Measurements from ENCODE around the gene GSAP. TPM values are rescaled to one million over a fixed set of nuclear protein-coding genes. Genes with fewer than 3 reads are reported as not detected.
A peak's percentile ranks its signal among the peaks of the same experiment; 100 is the strongest.

Gene GSAP
- total RNA-seq, 2 experiments from 2014 or later: 1.1 to 1.5 TPM

GRCh38 chr7:77399816-77400215, 16.3 kb downstream of the GSAP start:
- H3K27me3 Mint-ChIP-seq (ENCODE audit: low read depth): no peaks in the 10 kb centered on the region
- H3K36me3 Mint-ChIP-seq (ENCODE audit: low read depth): peaks cover 7% of the 10 kb centered on the region
- intact Hi-C loops (cut with micrococcal nuclease): no loop called here
- no peaks in the 10 kb centered on the region for H3K9me3 Mint-ChIP-seq
- CTCF ChIA-PET: no interaction called here
- peaks cover 9% of the 10 kb centered on the region for H3K4me1 Mint-ChIP-seq (ENCODE audit: low read depth)
- no peak overlapping the region for H3K27ac Mint-ChIP-seq
- no peak overlapping the region for H3K4me3 Mint-ChIP-seq
- no peak for DNase-seq

GRCh38 chr7:77396894-77397547, 19.1 kb downstream of the GSAP start:
- CTCF ChIA-PET: no interaction called here
- Mint-ChIP-seq H3K4me3 (no peak overlapping the region), H3K36me3 (ENCODE audit: low read depth) (peaks cover 7% of the 10 kb centered on the region), H3K27me3 (ENCODE audit: low read depth) (no peaks in the 10 kb centered on the region), H3K4me1 (ENCODE audit: low read depth) (peaks cover 34% of the 10 kb centered on the region), H3K9me3 (no peaks in the 10 kb centered on the region), H3K27ac (no peak overlapping the region)
- no peak for DNase-seq
- intact Hi-C loops (cut with micrococcal nuclease): no loop called here

GRCh38 chr7:77395626-77396025, 20.5 kb downstream of the GSAP start:
- intact Hi-C loops (cut with micrococcal nuclease): no loop called here
- Mint-ChIP-seq H3K9me3 (no peaks in the 10 kb centered on the region), H3K27me3 (ENCODE audit: low read depth) (no peaks in the 10 kb centered on the region), H3K4me1 (ENCODE audit: low read depth) (peaks cover 37% of the 10 kb centered on the region), H3K36me3 (ENCODE audit: low read depth) (peaks cover 7% of the 10 kb centered on the region), H3K27ac (no peak overlapping the region), H3K4me3 (no peak overlapping the region)
- CTCF ChIA-PET: no interaction called here
- no peak for DNase-seq

- Mint-ChIP-seq H3K27me3 (ENCODE audit: low read depth) (no peaks in the 10 kb centered on the region), H3K27ac (no peak overlapping the region), H3K9me3 (no peaks in the 10 kb centered on the region), H3K4me1 (ENCODE audit: low read depth) (peaks cover 37% of the 10 kb centered on the region), H3K36me3 (ENCODE audit: low read depth) (peaks cover 9% of the 10 kb centered on the region), H3K4me3 (no peak overlapping the region)
- intact Hi-C loops (cut with micrococcal nuclease): loop anchor here (1.0 kb wide), 10 partner anchors 11 to 404 kb away; partner anchors contain the start of genes PHTF2, RSBN1L and TMEM60
- CTCF ChIA-PET: no interaction called here
- DNase-seq: no peak
These were observed 22.2 kb downstream of the GSAP start for GRCh38 chr7:77393954-77394353.

- peaks cover 9% of the 10 kb centered on the region for H3K36me3 Mint-ChIP-seq (ENCODE audit: low read depth)
These were observed 22.9 kb downstream of the GSAP start for GRCh38 chr7:77393261-77393660.

GRCh38 chr7:77391230-77391629, 24.9 kb downstream of the GSAP start:
- intact Hi-C loops (cut with micrococcal nuclease): no loop called here
- Mint-ChIP-seq H3K36me3 (ENCODE audit: low read depth) (peaks cover 12% of the 10 kb centered on the region), H3K27ac (no peak overlapping the region), H3K4me3 (no peak overlapping the region), H3K27me3 (ENCODE audit: low read depth) (no peaks in the 10 kb centered on the region), H3K9me3 (no peaks in the 10 kb centered on the region), H3K4me1 (ENCODE audit: low read depth) (peaks cover 37% of the 10 kb centered on the region)
- CTCF ChIA-PET: no interaction called here
- no peak for DNase-seq

More at GRCh38 chr7:77393261-77393660, 22.9 kb downstream of the GSAP start:
- peak; percentile 77 for DNase-seq
- intact Hi-C loops (cut with micrococcal nuclease): loop anchor here (1.0 kb wide), 10 partner anchors 10 to 405 kb away; partner anchors contain the start of genes PHTF2, RSBN1L and TMEM60
- Mint-ChIP-seq H3K4me1 (ENCODE audit: low read depth) (peaks cover 37% of the 10 kb centered on the region), H3K9me3 (no peaks in the 10 kb centered on the region), H3K4me3 (no peak overlapping the region), H3K27ac (peak overlapping the region; percentile 63), H3K27me3 (ENCODE audit: low read depth) (no peaks in the 10 kb centered on the region)
- CTCF ChIA-PET: no interaction called here

- DNase-seq: no peak
- Mint-ChIP-seq H3K27ac (no peak overlapping the region), H3K36me3 (ENCODE audit: low read depth) (peaks cover 10% of the 10 kb centered on the region), H3K4me1 (ENCODE audit: low read depth) (peaks cover 18% of the 10 kb centered on the region), H3K27me3 (ENCODE audit: low read depth) (no peaks in the 10 kb centered on the region), H3K9me3 (no peaks in the 10 kb centered on the region), H3K4me3 (no peak overlapping the region)
- CTCF ChIA-PET: interaction anchor here (0.7 kb wide), 1 partner anchor 56 kb away, joined by 3 read pairs; no protein-coding TSS in a partner anchor
- intact Hi-C loops (cut with micrococcal nuclease): no loop called here
These were observed 28.0 kb downstream of the GSAP start for GRCh38 chr7:77388055-77388641.

GRCh38 chr7:77386165-77386822, 29.9 kb downstream of the GSAP start:
- H3K27me3 Mint-ChIP-seq (ENCODE audit: low read depth): no peaks in the 10 kb centered on the region
- intact Hi-C loops (cut with micrococcal nuclease): no loop called here
- CTCF ChIA-PET: no interaction called here
- H3K36me3 Mint-ChIP-seq (ENCODE audit: low read depth): peaks cover 9% of the 10 kb centered on the region
- H3K9me3 Mint-ChIP-seq: no peaks in the 10 kb centered on the region
- no peak for DNase-seq
- peaks cover 18% of the 10 kb centered on the region for H3K4me1 Mint-ChIP-seq (ENCODE audit: low read depth)
- no peak overlapping the region for H3K27ac Mint-ChIP-seq
- H3K4me3 Mint-ChIP-seq: no peak overlapping the region

- no peak overlapping the region for H3K4me3 Mint-ChIP-seq
- H3K9me3 Mint-ChIP-seq: no peaks in the 10 kb centered on the region
- H3K27me3 Mint-ChIP-seq (ENCODE audit: low read depth): no peaks in the 10 kb centered on the region
- H3K36me3 Mint-ChIP-seq (ENCODE audit: low read depth): peaks cover 9% of the 10 kb centered on the region
- CTCF ChIA-PET: no interaction called here
- H3K4me1 Mint-ChIP-seq (ENCODE audit: low read depth): peaks cover 21% of the 10 kb centered on the region
- intact Hi-C loops (cut with micrococcal nuclease): loop anchor here (1.0 to 2.0 kb wide), 2 partner anchors 10 to 55 kb away; no protein-coding TSS in a partner anchor
- no peak overlapping the region for H3K27ac Mint-ChIP-seq
- no peak for DNase-seq
These were observed 32.8 kb downstream of the GSAP start for GRCh38 chr7:77383333-77383740.

- H3K27ac Mint-ChIP-seq: no peak overlapping the region
- H3K36me3 Mint-ChIP-seq (ENCODE audit: low read depth): peaks cover 9% of the 10 kb centered on the region
- peaks cover 21% of the 10 kb centered on the region for H3K4me1 Mint-ChIP-seq (ENCODE audit: low read depth)
- intact Hi-C loops (cut with micrococcal nuclease): loop anchor here (2.0 kb wide), 1 partner anchor 54 kb away; no protein-coding TSS in a partner anchor
- H3K27me3 Mint-ChIP-seq (ENCODE audit: low read depth): no peaks in the 10 kb centered on the region
- no peak overlapping the region for H3K4me3 Mint-ChIP-seq
- CTCF ChIA-PET: no interaction called here
- H3K9me3 Mint-ChIP-seq: no peaks in the 10 kb centered on the region
- DNase-seq: no peak
These were observed 33.6 kb downstream of the GSAP start for GRCh38 chr7:77382532-77382931.

- Mint-ChIP-seq H3K4me3 (no peak overlapping the region), H3K36me3 (ENCODE audit: low read depth) (peaks cover 12% of the 10 kb centered on the region), H3K4me1 (ENCODE audit: low read depth) (peaks cover 21% of the 10 kb centered on the region), H3K27ac (no peak overlapping the region), H3K9me3 (no peaks in the 10 kb centered on the region), H3K27me3 (ENCODE audit: low read depth) (no peaks in the 10 kb centered on the region)
- CTCF ChIA-PET: no interaction called here
- DNase-seq: no peak
- intact Hi-C loops (cut with micrococcal nuclease): no loop called here
These were observed 37.6 kb downstream of the GSAP start for GRCh38 chr7:77378584-77378983.

- no peak overlapping the region for H3K27ac Mint-ChIP-seq
- H3K36me3 Mint-ChIP-seq (ENCODE audit: low read depth): peaks cover 9% of the 10 kb centered on the region
- no peak for DNase-seq
- peaks cover 2% of the 10 kb centered on the region for H3K9me3 Mint-ChIP-seq
- CTCF ChIA-PET: interaction anchor here (1.0 to 1.6 kb wide), 2 partner anchors 20 to 39 kb away, joined by 4 to 5 read pairs; no protein-coding TSS in a partner anchor
- intact Hi-C loops (cut with micrococcal nuclease): no loop called here
- no peaks in the 10 kb centered on the region for H3K4me1 Mint-ChIP-seq (ENCODE audit: low read depth)
- H3K4me3 Mint-ChIP-seq: no peak overlapping the region
- no peaks in the 10 kb centered on the region for H3K27me3 Mint-ChIP-seq (ENCODE audit: low read depth)
These were observed 45.5 kb downstream of the GSAP start for GRCh38 chr7:77370606-77371005.
